ENCODE results near the gene IP6K3. TPM values are rescaled to one million over a fixed set of nuclear protein-coding genes. Genes with fewer than 3 reads are reported as not detected.

The IP6K3 gene
- polyA plus RNA-seq, 1 of the 3 experiments (the other 2 are of a cell fraction), result 0.21 TPM

DNA sequence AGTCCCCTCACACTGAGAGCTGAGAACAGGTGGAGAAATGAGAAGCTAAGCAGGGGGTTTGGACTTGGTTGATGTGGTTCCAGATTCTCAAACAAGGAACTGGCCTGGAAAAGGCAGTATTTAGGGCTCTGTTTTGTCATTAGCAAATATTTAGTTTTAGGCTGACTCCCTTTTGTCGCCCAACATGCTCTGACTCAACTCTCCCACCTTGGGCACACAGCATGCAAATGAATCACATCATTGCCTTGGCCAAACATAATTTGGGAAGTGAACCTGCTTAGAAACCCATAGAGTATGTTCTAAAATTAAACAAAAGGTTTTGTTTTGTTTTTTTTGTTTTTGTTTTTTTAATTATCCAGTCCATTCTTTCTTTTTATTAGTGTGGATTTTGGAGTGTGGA is 25.7 kb downstream of the IP6K3 start:
- H3K4me1 ChIP-seq (ENCODE audit: control insufficient read depth in 1 of 2, insufficient read depth in 2 of 2, low read depth in 1 of 2, low read length in 1 of 2), result no peaks in the 10 kb centered on the region
- no peak overlapping the region for H3K27ac ChIP-seq (ENCODE audit: low read depth in 2 of 2, low read length in 1 of 2)
- no peak for DNase-seq
- no peak for TF ChIP-seq TEAD4 (IDR thresholded peaks at IDR 0.05; ENCODE audit: borderline replicate concordance, insufficient read depth)
- no peak for TF ChIP-seq RAD21 (IDR thresholded peaks at IDR 0.05; ENCODE audit: low read length)
- no peak for TF ChIP-seq TAF1 (IDR thresholded peaks at IDR 0.05; ENCODE audit: borderline replicate concordance, low read depth, low read length)
- TF ChIP-seq RFX5 (IDR thresholded peaks at IDR 0.05; ENCODE audit: low read length), result no peak
- TF ChIP-seq POLR2AphosphoS5 (IDR thresholded peaks at IDR 0.05; ENCODE audit: low read depth, low read length), result no peak
- TF ChIP-seq GATA2 (CRISPR knock-in tag; IDR thresholded peaks at IDR 0.05), result no peak
- TF ChIP-seq, protein P1, sequence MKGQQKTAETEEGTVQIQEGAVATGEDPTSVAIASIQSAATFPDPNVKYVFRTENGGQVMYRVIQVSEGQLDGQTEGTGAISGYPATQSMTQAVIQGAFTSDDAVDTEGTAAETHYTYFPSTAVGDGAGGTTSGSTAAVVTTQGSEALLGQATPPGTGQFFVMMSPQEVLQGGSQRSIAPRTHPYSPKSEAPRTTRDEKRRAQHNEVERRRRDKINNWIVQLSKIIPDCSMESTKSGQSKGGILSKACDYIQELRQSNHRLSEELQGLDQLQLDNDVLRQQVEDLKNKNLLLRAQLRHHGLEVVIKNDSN (IDR thresholded peaks at IDR 0.05; ENCODE audit: borderline replicate concordance, low read depth), result no peak
- TF ChIP-seq, protein P2, sequence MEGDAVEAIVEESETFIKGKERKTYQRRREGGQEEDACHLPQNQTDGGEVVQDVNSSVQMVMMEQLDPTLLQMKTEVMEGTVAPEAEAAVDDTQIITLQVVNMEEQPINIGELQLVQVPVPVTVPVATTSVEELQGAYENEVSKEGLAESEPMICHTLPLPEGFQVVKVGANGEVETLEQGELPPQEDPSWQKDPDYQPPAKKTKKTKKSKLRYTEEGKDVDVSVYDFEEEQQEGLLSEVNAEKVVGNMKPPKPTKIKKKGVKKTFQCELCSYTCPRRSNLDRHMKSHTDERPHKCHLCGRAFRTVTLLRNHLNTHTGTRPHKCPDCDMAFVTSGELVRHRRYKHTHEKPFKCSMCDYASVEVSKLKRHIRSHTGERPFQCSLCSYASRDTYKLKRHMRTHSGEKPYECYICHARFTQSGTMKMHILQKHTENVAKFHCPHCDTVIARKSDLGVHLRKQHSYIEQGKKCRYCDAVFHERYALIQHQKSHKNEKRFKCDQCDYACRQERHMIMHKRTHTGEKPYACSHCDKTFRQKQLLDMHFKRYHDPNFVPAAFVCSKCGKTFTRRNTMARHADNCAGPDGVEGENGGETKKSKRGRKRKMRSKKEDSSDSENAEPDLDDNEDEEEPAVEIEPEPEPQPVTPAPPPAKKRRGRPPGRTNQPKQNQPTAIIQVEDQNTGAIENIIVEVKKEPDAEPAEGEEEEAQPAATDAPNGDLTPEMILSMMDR (IDR thresholded peaks at IDR 0.05), result no peak
- no peak for TF ChIP-seq FOXM1 (IDR thresholded peaks at IDR 0.05; ENCODE audit: low read depth)
- TF ChIP-seq, protein P3, sequence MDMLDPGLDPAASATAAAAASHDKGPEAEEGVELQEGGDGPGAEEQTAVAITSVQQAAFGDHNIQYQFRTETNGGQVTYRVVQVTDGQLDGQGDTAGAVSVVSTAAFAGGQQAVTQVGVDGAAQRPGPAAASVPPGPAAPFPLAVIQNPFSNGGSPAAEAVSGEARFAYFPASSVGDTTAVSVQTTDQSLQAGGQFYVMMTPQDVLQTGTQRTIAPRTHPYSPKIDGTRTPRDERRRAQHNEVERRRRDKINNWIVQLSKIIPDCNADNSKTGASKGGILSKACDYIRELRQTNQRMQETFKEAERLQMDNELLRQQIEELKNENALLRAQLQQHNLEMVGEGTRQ (IDR thresholded peaks at IDR 0.05; ENCODE audit: borderline replicate concordance, low read depth, low read length), result no peak
- no peak for TF ChIP-seq NRF1 (IDR thresholded peaks at IDR 0.05; ENCODE audit: low read depth, low read length)
- TF ChIP-seq JUND (IDR thresholded peaks at IDR 0.05), result no peak
- no peak for TF ChIP-seq EZH2phosphoT487 (IDR thresholded peaks at IDR 0.05; ENCODE audit: borderline replicate concordance, low read depth)
- no peak for TF ChIP-seq EP300 (IDR thresholded peaks at IDR 0.05; ENCODE audit: borderline replicate concordance in 1 of 2, low read depth in 1 of 2, low read length in 1 of 2)
- TF ChIP-seq CHD2 (IDR thresholded peaks at IDR 0.05; ENCODE audit: low read length, partially characterized antibody), result no peak
- TF ChIP-seq, protein P4, sequence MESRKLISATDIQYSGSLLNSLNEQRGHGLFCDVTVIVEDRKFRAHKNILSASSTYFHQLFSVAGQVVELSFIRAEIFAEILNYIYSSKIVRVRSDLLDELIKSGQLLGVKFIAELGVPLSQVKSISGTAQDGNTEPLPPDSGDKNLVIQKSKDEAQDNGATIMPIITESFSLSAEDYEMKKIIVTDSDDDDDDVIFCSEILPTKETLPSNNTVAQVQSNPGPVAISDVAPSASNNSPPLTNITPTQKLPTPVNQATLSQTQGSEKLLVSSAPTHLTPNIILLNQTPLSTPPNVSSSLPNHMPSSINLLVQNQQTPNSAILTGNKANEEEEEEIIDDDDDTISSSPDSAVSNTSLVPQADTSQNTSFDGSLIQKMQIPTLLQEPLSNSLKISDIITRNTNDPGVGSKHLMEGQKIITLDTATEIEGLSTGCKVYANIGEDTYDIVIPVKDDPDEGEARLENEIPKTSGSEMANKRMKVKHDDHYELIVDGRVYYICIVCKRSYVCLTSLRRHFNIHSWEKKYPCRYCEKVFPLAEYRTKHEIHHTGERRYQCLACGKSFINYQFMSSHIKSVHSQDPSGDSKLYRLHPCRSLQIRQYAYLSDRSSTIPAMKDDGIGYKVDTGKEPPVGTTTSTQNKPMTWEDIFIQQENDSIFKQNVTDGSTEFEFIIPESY (IDR thresholded peaks at IDR 0.05; ENCODE audit: borderline replicate concordance, low read depth), result no peak
- TF ChIP-seq RCOR1 (IDR thresholded peaks at IDR 0.05; ENCODE audit: low read length), result no peak
- no peaks in the 10 kb centered on the region for H3K79me2 ChIP-seq (ENCODE audit: insufficient read depth)
- no peaks in the 10 kb centered on the region for H3K9me2 ChIP-seq
- no peaks in the 10 kb centered on the region for H3K36me3 ChIP-seq (replicated peaks in 1 of 2; ENCODE audit: control insufficient read depth in 1 of 2, insufficient read depth in 2 of 2, low read length in 1 of 2)
- no peaks in the 10 kb centered on the region for H3F3A ChIP-seq (replicated peaks; ENCODE audit: insufficient read depth)
- 67% methylated on average over 1 of the region's 1 CpG for WGBS (ENCODE audit: low lambda C conversion rate)
- H3K4me3 ChIP-seq (ENCODE audit: low read depth in 2 of 2, low read length in 1 of 2), result no peak overlapping the region
- ChIA-PET CTCF (no interaction called here), POLR2A (no interaction called here)
- H3K4me2 ChIP-seq, result no peak overlapping the region
- H3K9ac ChIP-seq, result no peak overlapping the region
- no peaks in the 10 kb centered on the region for H4K20me1 ChIP-seq (ENCODE audit: insufficient read depth)
- H3K9me3 ChIP-seq, result no peaks in the 10 kb centered on the region
- no peak overlapping the region for H2AFZ ChIP-seq (ENCODE audit: low read depth)
- H3K27me3 ChIP-seq (ENCODE audit: insufficient read depth), result peaks cover 50% of the 10 kb centered on the region

Data from SK-N-SH (cell line).